Measurements from ENCODE around the gene CHIT1. TPM values are rescaled to one million over a fixed set of nuclear protein-coding genes. Genes with fewer than 3 reads are reported as not detected.

CHIT1 gene
- total RNA-seq, 1 donor from 2014 or later: under 0.01 TPM

- Histone ChIP-seq H3K27me3 (ENCODE audit: control insufficient read depth in 3 of 3, insufficient read depth in 3 of 3, low read length in 3 of 3) (no peaks in the 10 kb centered on the region), H3K36me3 (ENCODE audit: control insufficient read depth in 3 of 3, insufficient read depth in 3 of 3, low read length in 3 of 3) (no peaks in the 10 kb centered on the region), H3K4me3 (ENCODE audit: low read length in 3 of 3) (no peak overlapping the region), H3K9me3 (ENCODE audit: control insufficient read depth in 3 of 3, low read length in 3 of 3) (peaks cover 0 to 3% (median 0%) of the 10 kb centered on the region in 3 donors), H3K27ac (ENCODE audit: low read depth, low read length) (no peak overlapping the region), H3K4me1 (ENCODE audit: control insufficient read depth in 3 of 3, insufficient read depth in 3 of 3, low read length in 3 of 3) (peaks cover 7 to 14% (median 8%) of the 10 kb centered on the region in 3 donors), H3K9ac (ENCODE audit: low read depth in 1 of 3, low read length in 3 of 3) (no peak overlapping the region)
Measured at GRCh38 chr1:203185585-203185984, 43.9 kb downstream of the CHIT1 start.

GRCh38 chr1:203185061-203185461 is 44.4 kb downstream of the CHIT1 start:
- Histone ChIP-seq H3K27me3 (ENCODE audit: control insufficient read depth in 3 of 3, insufficient read depth in 3 of 3, low read length in 3 of 3) (no peaks in the 10 kb centered on the region), H3K4me1 (ENCODE audit: control insufficient read depth in 3 of 3, insufficient read depth in 3 of 3, low read length in 3 of 3) (peaks cover 7 to 14% (median 8%) of the 10 kb centered on the region in 3 donors), H3K4me3 (ENCODE audit: low read length in 3 of 3) (no peak overlapping the region), H3K9ac (ENCODE audit: low read depth in 1 of 3, low read length in 3 of 3) (no peak overlapping the region), H3K36me3 (ENCODE audit: control insufficient read depth in 3 of 3, insufficient read depth in 3 of 3, low read length in 3 of 3) (no peaks in the 10 kb centered on the region), H3K27ac (ENCODE audit: low read depth, low read length) (no peak overlapping the region), H3K9me3 (ENCODE audit: control insufficient read depth in 3 of 3, low read length in 3 of 3) (peaks cover 0 to 3% (median 0%) of the 10 kb centered on the region in 3 donors)

GRCh38 chr1:203184467-203184866 is 45.0 kb downstream of the CHIT1 start:
- H3K36me3 ChIP-seq (ENCODE audit: control insufficient read depth in 3 of 3, insufficient read depth in 3 of 3, low read length in 3 of 3): no peaks in the 10 kb centered on the region
- H3K9me3 ChIP-seq (ENCODE audit: control insufficient read depth in 3 of 3, low read length in 3 of 3): peaks cover 0 to 3% (median 0%) of the 10 kb centered on the region in 3 donors
- peaks cover 7 to 14% (median 8%) of the 10 kb centered on the region in 3 donors for H3K4me1 ChIP-seq (ENCODE audit: control insufficient read depth in 3 of 3, insufficient read depth in 3 of 3, low read length in 3 of 3)
- no peaks in the 10 kb centered on the region for H3K27me3 ChIP-seq (ENCODE audit: control insufficient read depth in 3 of 3, insufficient read depth in 3 of 3, low read length in 3 of 3)
- no peak overlapping the region for H3K4me3 ChIP-seq (ENCODE audit: low read length in 3 of 3)
- no peak overlapping the region for H3K27ac ChIP-seq (ENCODE audit: low read depth, low read length)
- H3K9ac ChIP-seq (ENCODE audit: low read depth in 1 of 3, low read length in 3 of 3): no peak overlapping the region

GRCh38 chr1:203183828-203184227 is 45.6 kb downstream of the CHIT1 start:
- H3K27ac ChIP-seq (ENCODE audit: low read depth, low read length): no peak overlapping the region
- no peaks in the 10 kb centered on the region for H3K27me3 ChIP-seq (ENCODE audit: control insufficient read depth in 3 of 3, insufficient read depth in 3 of 3, low read length in 3 of 3)
- H3K4me3 ChIP-seq (ENCODE audit: low read length in 3 of 3): no peak overlapping the region
- H3K4me1 ChIP-seq (ENCODE audit: control insufficient read depth in 3 of 3, insufficient read depth in 3 of 3, low read length in 3 of 3): peaks cover 7 to 14% (median 8%) of the 10 kb centered on the region in 3 donors
- no peak overlapping the region for H3K9ac ChIP-seq (ENCODE audit: low read depth in 1 of 3, low read length in 3 of 3)
- no peaks in the 10 kb centered on the region for H3K36me3 ChIP-seq (ENCODE audit: control insufficient read depth in 3 of 3, insufficient read depth in 3 of 3, low read length in 3 of 3)
- peaks cover 0 to 3% (median 0%) of the 10 kb centered on the region in 3 donors for H3K9me3 ChIP-seq (ENCODE audit: control insufficient read depth in 3 of 3, low read length in 3 of 3)

- Histone ChIP-seq H3K4me1 (ENCODE audit: control insufficient read depth in 3 of 3, insufficient read depth in 3 of 3, low read length in 3 of 3) (peaks cover 11 to 25% (median 13%) of the 10 kb centered on the region in 3 donors), H3K27ac (ENCODE audit: low read depth, low read length) (no peak overlapping the region), H3K4me3 (ENCODE audit: low read length in 3 of 3) (no peak overlapping the region), H3K9ac (ENCODE audit: low read depth in 1 of 3, low read length in 3 of 3) (no peak overlapping the region), H3K36me3 (ENCODE audit: control insufficient read depth in 3 of 3, insufficient read depth in 3 of 3, low read length in 3 of 3) (no peaks in the 10 kb centered on the region), H3K9me3 (ENCODE audit: control insufficient read depth in 3 of 3, low read length in 3 of 3) (no peaks in the 10 kb centered on the region), H3K27me3 (ENCODE audit: control insufficient read depth in 3 of 3, insufficient read depth in 3 of 3, low read length in 3 of 3) (no peaks in the 10 kb centered on the region)
Measured at GRCh38 chr1:203182387-203182953, 47.0 kb downstream of the CHIT1 start.

- Histone ChIP-seq H3K4me3 (ENCODE audit: low read length in 3 of 3) (no peak overlapping the region), H3K4me1 (ENCODE audit: control insufficient read depth in 3 of 3, insufficient read depth in 3 of 3, low read length in 3 of 3) (peaks cover 10 to 26% (median 10%) of the 10 kb centered on the region in 3 donors), H3K36me3 (ENCODE audit: control insufficient read depth in 3 of 3, insufficient read depth in 3 of 3, low read length in 3 of 3) (no peaks in the 10 kb centered on the region), H3K27ac (ENCODE audit: low read depth, low read length) (no peak overlapping the region), H3K9ac (ENCODE audit: low read depth in 1 of 3, low read length in 3 of 3) (no peak overlapping the region), H3K9me3 (ENCODE audit: control insufficient read depth in 3 of 3, low read length in 3 of 3) (no peaks in the 10 kb centered on the region), H3K27me3 (ENCODE audit: control insufficient read depth in 3 of 3, insufficient read depth in 3 of 3, low read length in 3 of 3) (no peaks in the 10 kb centered on the region)
Measured at GRCh38 chr1:203181586-203182386, 47.7 kb downstream of the CHIT1 start.

GRCh38 chr1:203180611-203181330 is 48.7 kb downstream of the CHIT1 start:
- Histone ChIP-seq H3K27me3 (ENCODE audit: control insufficient read depth in 3 of 3, insufficient read depth in 3 of 3, low read length in 3 of 3) (no peaks in the 10 kb centered on the region), H3K36me3 (ENCODE audit: control insufficient read depth in 3 of 3, insufficient read depth in 3 of 3, low read length in 3 of 3) (no peaks in the 10 kb centered on the region), H3K9me3 (ENCODE audit: control insufficient read depth in 3 of 3, low read length in 3 of 3) (no peaks in the 10 kb centered on the region), H3K27ac (ENCODE audit: low read depth, low read length) (no peak overlapping the region), H3K4me3 (ENCODE audit: low read length in 3 of 3) (no peak overlapping the region), H3K4me1 (ENCODE audit: control insufficient read depth in 3 of 3, insufficient read depth in 3 of 3, low read length in 3 of 3) (peaks cover 16 to 30% (median 16%) of the 10 kb centered on the region in 3 donors), H3K9ac (ENCODE audit: low read depth in 1 of 3, low read length in 3 of 3) (no peak overlapping the region)

GRCh38 chr1:203179667-203180005 is 49.8 kb downstream of the CHIT1 start:
- Histone ChIP-seq H3K9me3 (ENCODE audit: control insufficient read depth in 3 of 3, low read length in 3 of 3) (no peaks in the 10 kb centered on the region), H3K27me3 (ENCODE audit: control insufficient read depth in 3 of 3, insufficient read depth in 3 of 3, low read length in 3 of 3) (no peaks in the 10 kb centered on the region), H3K36me3 (ENCODE audit: control insufficient read depth in 3 of 3, insufficient read depth in 3 of 3, low read length in 3 of 3) (no peaks in the 10 kb centered on the region), H3K4me1 (ENCODE audit: control insufficient read depth in 3 of 3, insufficient read depth in 3 of 3, low read length in 3 of 3) (peaks cover 23 to 39% (median 25%) of the 10 kb centered on the region in 3 donors), H3K4me3 (ENCODE audit: low read length in 3 of 3) (no peak overlapping the region), H3K27ac (ENCODE audit: low read depth, low read length) (no peak overlapping the region), H3K9ac (ENCODE audit: low read depth in 1 of 3, low read length in 3 of 3) (no peak overlapping the region)

GRCh38 chr1:203178821-203179666 is 50.4 kb downstream of the CHIT1 start:
- Histone ChIP-seq H3K27ac (ENCODE audit: low read depth, low read length) (no peak overlapping the region), H3K4me3 (ENCODE audit: low read length in 3 of 3) (no peak overlapping the region), H3K4me1 (ENCODE audit: control insufficient read depth in 3 of 3, insufficient read depth in 3 of 3, low read length in 3 of 3) (peaks cover 28 to 45% (median 31%) of the 10 kb centered on the region in 3 donors), H3K27me3 (ENCODE audit: control insufficient read depth in 3 of 3, insufficient read depth in 3 of 3, low read length in 3 of 3) (no peaks in the 10 kb centered on the region), H3K9ac (ENCODE audit: low read depth in 1 of 3, low read length in 3 of 3) (no peak overlapping the region), H3K36me3 (ENCODE audit: control insufficient read depth in 3 of 3, insufficient read depth in 3 of 3, low read length in 3 of 3) (no peaks in the 10 kb centered on the region), H3K9me3 (ENCODE audit: control insufficient read depth in 3 of 3, low read length in 3 of 3) (no peaks in the 10 kb centered on the region)
